HFFc6 (cell line): Measurements from ENCODE around the gene GTF2H4. TPM values are rescaled to one million over a fixed set of nuclear protein-coding genes. Genes with fewer than 3 reads are reported as not detected.
"Not testable (repeated sequence)": the region's sequence is repeated elsewhere in the genome, so short reads cannot be mapped to it uniquely, and the experiment has no call there.

ENCODE experiments used
- DNase-seq: peaks from one replicate; pipeline ENCODE4 v3.0.0-alpha.2; 2018
- H3K27ac Mint-ChIP-seq: 2 replicates; pipeline ENCODE4 v1.8.0; 2020; ENCODE audit warnings: mild to moderate bottlenecking, mixed read lengths
- H3K27me3 Mint-ChIP-seq: 2 replicates; pipeline ENCODE4 v1.8.0; 2021; ENCODE audit warnings: mild to moderate bottlenecking, moderate library complexity, mixed read lengths; ENCODE audit not compliant: insufficient read depth
- H3K36me3 Mint-ChIP-seq: 2 replicates; pipeline ENCODE4 v1.8.0; 2021; ENCODE audit warnings: low read depth, mixed read lengths
- H3K4me1 Mint-ChIP-seq: 2 replicates; pipeline ENCODE4 v1.8.0; 2020; ENCODE audit warnings: low read depth, mixed read lengths
- H3K4me3 Mint-ChIP-seq: 2 replicates; pipeline ENCODE4 v1.8.0; 2020; ENCODE audit warnings: mild to moderate bottlenecking, moderate library complexity, mixed read lengths
- H3K9me3 Mint-ChIP-seq: 2 replicates; pipeline ENCODE4 v1.8.0; 2020; ENCODE audit warnings: mild to moderate bottlenecking, mixed read lengths
- CTCF ChIP-seq: fragments of 200-600 bp; sonication (generic); IDR thresholded peaks from 2 replicates; pipeline ENCODE4 v1.5.0; 2021; ENCODE audit warnings: antibody characterized with exemption, mild to moderate bottlenecking
- total RNA-seq, 6 experiments: library from RNA; stranded (reverse); fragmentation: NEBNext Ultra II Directional; extraction: Animal tissue kit (Norgen Biotek cat#: 25700); gene quantifications; 2 replicates in 1 of 6; 3 replicates in 5 of 6; pipeline ENCODE4 v1.2.3, GENCODE V29; 2021

GTF2H4 gene
- total RNA-seq, 6 experiments from 2014 or later: 23.9 to 27.1 (median 26.5) TPM

DNA sequence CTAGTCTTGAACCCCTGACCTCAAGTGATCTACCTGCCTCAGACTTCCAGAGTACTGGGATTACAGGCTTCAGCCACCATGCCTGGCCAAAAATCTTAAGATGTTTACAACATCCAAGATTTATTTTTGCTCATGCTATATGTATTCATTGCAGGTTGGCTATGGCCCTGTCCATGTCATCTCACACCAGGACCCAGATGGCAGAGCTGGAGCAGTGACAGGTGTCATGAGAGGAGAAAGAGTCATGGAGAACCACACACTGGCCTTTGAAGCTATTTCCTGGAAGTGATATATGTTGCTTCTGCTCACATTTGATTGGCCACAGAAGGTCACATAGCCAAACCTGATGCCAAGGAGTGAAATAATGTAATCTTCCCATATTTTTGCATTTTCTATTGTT is 37.5 kb upstream of the GTF2H4 start:
- no peak overlapping the region for H3K4me3 Mint-ChIP-seq
- H3K27ac Mint-ChIP-seq: no peak overlapping the region
- peaks cover 35% of the 10 kb centered on the region for H3K36me3 Mint-ChIP-seq
- peaks cover 52% of the 10 kb centered on the region for H3K9me3 Mint-ChIP-seq
- H3K4me1 Mint-ChIP-seq: peaks cover 6% of the 10 kb centered on the region; the same call in 1 of the 2 replicates
- no peak for TF ChIP-seq CTCF
- peaks cover 7% of the 10 kb centered on the region for H3K27me3 Mint-ChIP-seq
- DNase-seq: no peak

DNA sequence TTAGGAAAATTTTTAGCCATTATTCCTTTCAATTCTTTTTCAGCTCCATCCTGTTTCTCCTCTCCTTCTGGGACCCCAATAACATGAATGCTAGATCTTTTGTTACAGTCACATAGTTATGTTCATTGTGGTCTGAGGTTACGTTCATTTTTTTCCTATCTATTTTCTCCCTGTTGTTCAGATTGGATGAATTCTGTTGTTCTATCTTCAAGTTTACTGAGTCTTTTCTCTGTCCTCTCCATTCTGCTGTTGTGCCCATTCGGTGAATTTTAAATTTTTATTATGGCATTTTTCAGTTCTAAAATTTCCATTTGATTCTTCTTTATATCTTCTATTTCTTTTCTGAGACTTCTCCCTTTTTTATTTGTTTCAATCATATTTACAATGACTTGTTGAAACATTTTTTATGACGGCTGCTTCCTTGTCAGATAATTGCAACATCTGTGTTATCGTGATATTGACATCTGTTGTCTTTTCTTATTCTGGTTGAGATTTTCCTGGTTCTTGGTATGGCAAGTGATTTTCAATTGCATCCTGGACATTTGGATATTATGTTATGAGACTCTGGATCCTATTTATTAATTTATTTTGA is 36.3 kb upstream of the GTF2H4 start:
- no peak for TF ChIP-seq CTCF
- Mint-ChIP-seq H3K9me3 (peaks cover 52% of the 10 kb centered on the region), H3K4me3 (no peak overlapping the region), H3K36me3 (peaks cover 35% of the 10 kb centered on the region), H3K27ac (no peak overlapping the region), H3K4me1 (peaks cover 6% of the 10 kb centered on the region), H3K27me3 (peaks cover under 1% of the 10 kb centered on the region; the same call in 1 of the 2 replicates)
- DNase-seq: no peak

GRCh38 chr6:30873137-30873640 is 34.8 kb upstream of the GTF2H4 start:
- Mint-ChIP-seq H3K27ac (no peak overlapping the region), H3K4me1 (peaks cover 13% of the 10 kb centered on the region), H3K36me3 (peaks cover 35% of the 10 kb centered on the region), H3K27me3 (no peaks in the 10 kb centered on the region; the same call in none of the 2 replicates), H3K4me3 (no peak overlapping the region), H3K9me3 (peaks cover 49% of the 10 kb centered on the region)
- no peak for DNase-seq
- TF ChIP-seq CTCF: no peak

- Mint-ChIP-seq H3K36me3 (peaks cover 32% of the 10 kb centered on the region), H3K9me3 (peaks cover 45% of the 10 kb centered on the region), H3K4me1 (peaks cover 13% of the 10 kb centered on the region)
- H3K27me3 Mint-ChIP-seq, DNase-seq, H3K4me3 Mint-ChIP-seq, H3K27ac Mint-ChIP-seq: not testable (repeated sequence)
Measured at GRCh38 chr6:30873795-30874194, 34.2 kb upstream of the GTF2H4 start.

GRCh38 chr6:30875244-30876038 is 32.6 kb upstream of the GTF2H4 start:
- no peak for DNase-seq
- Mint-ChIP-seq H3K36me3 (peaks cover 22% of the 10 kb centered on the region), H3K4me3 (no peak overlapping the region), H3K4me1 (peaks cover 13% of the 10 kb centered on the region), H3K27me3 (no peaks in the 10 kb centered on the region; the same call in none of the 2 replicates), H3K9me3 (peaks cover 32% of the 10 kb centered on the region), H3K27ac (no peak overlapping the region)
- TF ChIP-seq CTCF: no peak
